Liver (tissue), 9 donors: ENCODE data around the gene EFR3B. TPM values are rescaled to one million over a fixed set of nuclear protein-coding genes. Genes with fewer than 3 reads are reported as not detected.

Source experiments
- DNase-seq: peaks from one replicate; pipeline ENCODE4 v3.0.0-alpha.2; 2017; ENCODE audit warnings: low spot score
- H3K27ac ChIP-seq, 2 donors: one replicate each; pipeline ENCODE4 v1.7.0; 2013; ENCODE audit warnings: inconsistent platforms in 2 of 2, low read length in 2 of 2, control low read depth in 1 of 2, low read depth in 1 of 2, mild to moderate bottlenecking in 1 of 2
- H3K27me3 ChIP-seq, 4 donors: one replicate each; pipeline versions ENCODE4 v1.6.1 to v1.7.0; 2013; ENCODE audit warnings: low read length in 3 of 4, inconsistent platforms in 1 of 4, mild to moderate bottlenecking in 1 of 4, moderate library complexity in 1 of 4; ENCODE audit not compliant: control insufficient read depth in 4 of 4, insufficient read depth in 4 of 4
- H3K36me3 ChIP-seq, 4 donors: one replicate each; pipeline versions ENCODE4 v1.6.1 to v1.7.0; 2013; ENCODE audit warnings: low read length in 3 of 4, mild to moderate bottlenecking in 3 of 4, low read depth in 1 of 4, moderate library complexity in 1 of 4; ENCODE audit not compliant: control insufficient read depth in 4 of 4, insufficient read depth in 3 of 4
- H3K4me1 ChIP-seq, 4 donors: one replicate each; pipeline versions ENCODE4 v1.6.1 to v1.7.0; 2013; ENCODE audit warnings: low read length in 3 of 4, mild to moderate bottlenecking in 3 of 4, moderate library complexity in 1 of 4; ENCODE audit not compliant: control insufficient read depth in 4 of 4, insufficient read depth in 4 of 4
- H3K4me3 ChIP-seq, 3 donors: one replicate each; pipeline versions ENCODE4 v1.6.1 to v1.7.0; 2013; ENCODE audit warnings: low read length in 3 of 3, control low read depth in 1 of 3, low read depth in 1 of 3, mild to moderate bottlenecking in 1 of 3
- H3K9ac ChIP-seq, 2 donors: one replicate each; pipeline ENCODE4 v1.7.0; 2013; ENCODE audit warnings: low read length in 2 of 2, mild to moderate bottlenecking in 2 of 2, moderate library complexity in 2 of 2, control low read depth in 1 of 2, low read depth in 1 of 2
- H3K9me3 ChIP-seq, 4 donors: one replicate each; pipeline versions ENCODE4 v1.6.1 to v1.7.0; 2013; ENCODE audit warnings: low read length in 3 of 4; ENCODE audit not compliant: control insufficient read depth in 4 of 4
- ATF3 ChIP-seq: IDR thresholded peaks from 2 replicates; pipeline ENCODE4 v1.6.1; 2016; ENCODE audit warnings: antibody characterized with exemption
- EGR1 ChIP-seq, 2 donors: IDR thresholded peaks; 2 replicates each; pipeline ENCODE4 v1.6.1; 2016 to 2018; ENCODE audit warnings: antibody characterized with exemption in 2 of 2, low read depth in 2 of 2
- FOXA1 ChIP-seq: IDR thresholded peaks from 2 replicates; pipeline ENCODE4 v1.6.1; 2016; ENCODE audit warnings: antibody characterized with exemption
- FOXA2 ChIP-seq: IDR thresholded peaks from 2 replicates; pipeline ENCODE4 v1.6.1; 2016; ENCODE audit warnings: antibody characterized with exemption
- GABPA ChIP-seq, 2 donors: IDR thresholded peaks in 1 of 2; conservative IDR thresholded peaks in 1 of 2; 2 replicates each; pipeline ENCODE4 v1.6.1; 2016; ENCODE audit warnings: antibody characterized with exemption in 2 of 2, mild to moderate bottlenecking in 1 of 2, moderate library complexity in 1 of 2
- HNF4A ChIP-seq, 2 donors: conservative IDR thresholded peaks; 2 replicates each; pipeline ENCODE4 v1.6.1; 2016; ENCODE audit warnings: antibody characterized with exemption in 2 of 2, mild to moderate bottlenecking in 2 of 2
- HNF4G ChIP-seq: IDR thresholded peaks from 2 replicates; pipeline ENCODE4 v1.6.1; 2016; ENCODE audit warnings: antibody characterized with exemption
- JUND ChIP-seq, 2 donors: IDR thresholded peaks; 2 replicates each; pipeline ENCODE4 v1.6.1; 2016; ENCODE audit warnings: antibody characterized with exemption in 2 of 2
- MAX ChIP-seq: IDR thresholded peaks from 2 replicates; pipeline ENCODE4 v1.6.1; 2016; ENCODE audit warnings: antibody characterized with exemption
- NR2F2 ChIP-seq: IDR thresholded peaks from 2 replicates; pipeline ENCODE4 v1.6.1; 2016; ENCODE audit warnings: antibody characterized with exemption
- RAD21 ChIP-seq, 2 donors: IDR thresholded peaks; 2 replicates each; pipeline ENCODE4 v1.6.1; 2016; ENCODE audit warnings: antibody characterized with exemption in 2 of 2, mild to moderate bottlenecking in 2 of 2
- RXRA ChIP-seq, 2 donors: IDR thresholded peaks; 2 replicates each; pipeline ENCODE4 v1.6.1; 2017 to 2018; ENCODE audit warnings: antibody characterized with exemption in 2 of 2, mild to moderate bottlenecking in 1 of 2
- SP1 ChIP-seq: IDR thresholded peaks from 2 replicates; pipeline ENCODE4 v1.6.1; 2018; ENCODE audit warnings: antibody characterized with exemption, mild to moderate bottlenecking
- TAF1 ChIP-seq: conservative IDR thresholded peaks from 2 replicates; pipeline ENCODE4 v1.6.1; 2016; ENCODE audit warnings: antibody characterized with exemption, mild to moderate bottlenecking
- YY1 ChIP-seq: IDR thresholded peaks from 2 replicates; pipeline ENCODE4 v1.6.1; 2016; ENCODE audit warnings: antibody characterized with exemption, mild to moderate bottlenecking
- ZBTB33 ChIP-seq: IDR thresholded peaks from 2 replicates; pipeline ENCODE4 v1.6.1; 2016; ENCODE audit warnings: antibody characterized with exemption
- WGBS: extraction: QIAGEN DNeasy Blood & Tissue Kit; methylation state at CpG from one replicate; pipeline ENCODE4 v1.1.7; 2013; 5-methylcytosine and 5-hydroxymethylcytosine counted together
- polyA plus RNA-seq, 2 donors: library from polyadenylated mRNA; stranded (reverse) in 1 of 2; unstranded in 1 of 2; fragments of 200-250 nt in 1 of 2; fragments of >200 nt in 1 of 2; fragmentation: Nextera tagmentation in 1 of 2; extraction: Ambion mirVana in 1 of 2; gene quantifications; one replicate each; pipeline versions ENCODE4 v1.2.1 to v1.2.3, GENCODE V29; 2013 to 2015
- total RNA-seq, 2 donors: library from RNA; depleted of rRNA; stranded (reverse); fragments of >200 nt; gene quantifications; one replicate each; pipeline ENCODE4 v1.2.3, GENCODE V29; 2014
- TF ChIP-seq, protein P1 (sequence below): IDR thresholded peaks from 2 replicates; pipeline ENCODE4 v1.6.1; 2016; ENCODE audit warnings: antibody characterized with exemption, mild to moderate bottlenecking
- TF ChIP-seq, protein P2 (sequence below): fragments of 150-350 bp; IDR thresholded peaks from 2 replicates; pipeline ENCODE4 v1.5.1; 2017; ENCODE audit warnings: improper control_type of control experiment, low read depth, low read length; ENCODE audit not compliant: missing input control
- donor health status: healthy.
- donor health status: healthy.
- donor health status: healthy.
- donor health status: healthy.
- donor health status: healthy.

Gene EFR3B
- total and polyA plus RNA-seq, 4 donors: 0.05 to 0.33 (median 0.23) TPM

- Histone ChIP-seq H3K27ac (no peak overlapping the region), H3K9me3 (no peaks in the 10 kb centered on the region), H3K4me3 (no peak overlapping the region), H3K36me3 (no peaks in the 10 kb centered on the region), H3K4me1 (no peaks in the 10 kb centered on the region), H3K27me3 (peaks cover 0 to 4% (median 2%) of the 10 kb centered on the region in 4 donors), H3K9ac (no peak overlapping the region)
- WGBS: 58% methylated on average over 8 of the region's 8 CpGs
- DNase-seq: no peak
- TF ChIP-seq TAF1: no peak
- TF ChIP-seq HNF4G: no peak
- TF ChIP-seq EGR1 (IDR thresholded peaks at IDR 0.05; ENCODE audit: low read depth in 2 of 2): no peak
- no peak for TF ChIP-seq FOXA1
- TF ChIP-seq, protein P1, sequence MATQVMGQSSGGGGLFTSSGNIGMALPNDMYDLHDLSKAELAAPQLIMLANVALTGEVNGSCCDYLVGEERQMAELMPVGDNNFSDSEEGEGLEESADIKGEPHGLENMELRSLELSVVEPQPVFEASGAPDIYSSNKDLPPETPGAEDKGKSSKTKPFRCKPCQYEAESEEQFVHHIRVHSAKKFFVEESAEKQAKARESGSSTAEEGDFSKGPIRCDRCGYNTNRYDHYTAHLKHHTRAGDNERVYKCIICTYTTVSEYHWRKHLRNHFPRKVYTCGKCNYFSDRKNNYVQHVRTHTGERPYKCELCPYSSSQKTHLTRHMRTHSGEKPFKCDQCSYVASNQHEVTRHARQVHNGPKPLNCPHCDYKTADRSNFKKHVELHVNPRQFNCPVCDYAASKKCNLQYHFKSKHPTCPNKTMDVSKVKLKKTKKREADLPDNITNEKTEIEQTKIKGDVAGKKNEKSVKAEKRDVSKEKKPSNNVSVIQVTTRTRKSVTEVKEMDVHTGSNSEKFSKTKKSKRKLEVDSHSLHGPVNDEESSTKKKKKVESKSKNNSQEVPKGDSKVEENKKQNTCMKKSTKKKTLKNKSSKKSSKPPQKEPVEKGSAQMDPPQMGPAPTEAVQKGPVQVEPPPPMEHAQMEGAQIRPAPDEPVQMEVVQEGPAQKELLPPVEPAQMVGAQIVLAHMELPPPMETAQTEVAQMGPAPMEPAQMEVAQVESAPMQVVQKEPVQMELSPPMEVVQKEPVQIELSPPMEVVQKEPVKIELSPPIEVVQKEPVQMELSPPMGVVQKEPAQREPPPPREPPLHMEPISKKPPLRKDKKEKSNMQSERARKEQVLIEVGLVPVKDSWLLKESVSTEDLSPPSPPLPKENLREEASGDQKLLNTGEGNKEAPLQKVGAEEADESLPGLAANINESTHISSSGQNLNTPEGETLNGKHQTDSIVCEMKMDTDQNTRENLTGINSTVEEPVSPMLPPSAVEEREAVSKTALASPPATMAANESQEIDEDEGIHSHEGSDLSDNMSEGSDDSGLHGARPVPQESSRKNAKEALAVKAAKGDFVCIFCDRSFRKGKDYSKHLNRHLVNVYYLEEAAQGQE: no peak
- no peak for TF ChIP-seq GABPA (IDR thresholded peaks at IDR 0.05 in 1 of 2, conservative IDR thresholded peaks at IDR 0.05 in 1 of 2)
- TF ChIP-seq ATF3: no peak
- TF ChIP-seq MAX: no peak
- TF ChIP-seq SP1: no peak
- no peak for TF ChIP-seq NR2F2
- TF ChIP-seq RXRA (IDR thresholded peaks at IDR 0.05): no peak
- no peak for TF ChIP-seq JUND (IDR thresholded peaks at IDR 0.05)
- TF ChIP-seq RAD21 (IDR thresholded peaks at IDR 0.05): no peak
- no peak for TF ChIP-seq FOXA2
- TF ChIP-seq, protein P2, sequence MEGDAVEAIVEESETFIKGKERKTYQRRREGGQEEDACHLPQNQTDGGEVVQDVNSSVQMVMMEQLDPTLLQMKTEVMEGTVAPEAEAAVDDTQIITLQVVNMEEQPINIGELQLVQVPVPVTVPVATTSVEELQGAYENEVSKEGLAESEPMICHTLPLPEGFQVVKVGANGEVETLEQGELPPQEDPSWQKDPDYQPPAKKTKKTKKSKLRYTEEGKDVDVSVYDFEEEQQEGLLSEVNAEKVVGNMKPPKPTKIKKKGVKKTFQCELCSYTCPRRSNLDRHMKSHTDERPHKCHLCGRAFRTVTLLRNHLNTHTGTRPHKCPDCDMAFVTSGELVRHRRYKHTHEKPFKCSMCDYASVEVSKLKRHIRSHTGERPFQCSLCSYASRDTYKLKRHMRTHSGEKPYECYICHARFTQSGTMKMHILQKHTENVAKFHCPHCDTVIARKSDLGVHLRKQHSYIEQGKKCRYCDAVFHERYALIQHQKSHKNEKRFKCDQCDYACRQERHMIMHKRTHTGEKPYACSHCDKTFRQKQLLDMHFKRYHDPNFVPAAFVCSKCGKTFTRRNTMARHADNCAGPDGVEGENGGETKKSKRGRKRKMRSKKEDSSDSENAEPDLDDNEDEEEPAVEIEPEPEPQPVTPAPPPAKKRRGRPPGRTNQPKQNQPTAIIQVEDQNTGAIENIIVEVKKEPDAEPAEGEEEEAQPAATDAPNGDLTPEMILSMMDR: no peak
- TF ChIP-seq HNF4A (conservative IDR thresholded peaks at IDR 0.05): no peak
Measured at GRCh38 chr2:25141120-25141519, 99.2 kb downstream of the EFR3B start.

GRCh38 chr2:25145803-25146202 is 103.9 kb downstream of the EFR3B start:
- 87% methylated on average over 6 of the region's 6 CpGs for WGBS
- Histone ChIP-seq H3K9ac (no peak overlapping the region), H3K4me3 (no peak overlapping the region), H3K4me1 (no peaks in the 10 kb centered on the region), H3K27me3 (peaks cover 0 to 2% (median 0%) of the 10 kb centered on the region in 4 donors), H3K27ac (no peak overlapping the region), H3K36me3 (no peaks in the 10 kb centered on the region), H3K9me3 (no peaks in the 10 kb centered on the region)
- no peak for DNase-seq
- TF ChIP-seq SP1 (no peak), FOXA2 (no peak), JUND (IDR thresholded peaks at IDR 0.05) (no peak), NR2F2 (no peak), ATF3 (no peak), MAX (no peak), RAD21 (IDR thresholded peaks at IDR 0.05) (no peak), FOXA1 (no peak), TAF1 (no peak), EGR1 (IDR thresholded peaks at IDR 0.05; ENCODE audit: low read depth in 2 of 2) (no peak), YY1 (no peak), HNF4A (conservative IDR thresholded peaks at IDR 0.05) (no peak), GABPA (IDR thresholded peaks at IDR 0.05 in 1 of 2, conservative IDR thresholded peaks at IDR 0.05 in 1 of 2) (no peak), ZBTB33 (no peak)
- TF ChIP-seq, protein P2: no peak
